ENCODE results near the gene C6orf132. TPM values are rescaled to one million over a fixed set of nuclear protein-coding genes. Genes with fewer than 3 reads are reported as not detected.
A peak's percentile ranks its signal among the peaks of the same experiment; 100 is the strongest.

The C6orf132 gene
- total and polyA plus RNA-seq, 2 experiments from 2014 or later, result 3.2 to 5.2 TPM

DNA sequence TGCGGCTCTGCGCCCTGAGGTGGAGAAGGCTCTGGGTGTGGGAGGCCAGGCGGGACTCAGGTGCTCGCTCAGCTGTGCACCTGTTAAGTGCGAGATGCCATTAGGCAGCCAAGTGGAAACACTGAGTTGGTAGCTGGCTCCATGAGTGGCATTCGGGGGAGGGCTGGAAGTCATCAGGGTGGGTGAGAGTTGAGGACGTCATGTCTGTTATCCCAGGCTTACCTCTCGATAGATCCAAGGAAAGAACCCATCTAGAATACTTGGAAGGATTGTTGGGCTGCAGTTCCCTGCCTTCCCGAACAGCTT lies 50.7 kb downstream of the C6orf132 start:
- Histone ChIP-seq H3F3A (ENCODE audit: insufficient read depth) (no peaks in the 10 kb centered on the region), H3K4me2 (ENCODE audit: unreplicated experiment) (no peak overlapping the region), H3K9me3 (ENCODE audit: low read depth) (no peaks in the 10 kb centered on the region), H3K9me2 (ENCODE audit: insufficient read depth) (no peaks in the 10 kb centered on the region), H2AFZ (no peak overlapping the region), H3K27ac (no peak overlapping the region), H4K20me1 (ENCODE audit: insufficient read depth) (no peaks in the 10 kb centered on the region), H3K4me3 (no peak overlapping the region), H3K27me3 (replicated peaks; ENCODE audit: insufficient read depth) (no peaks in the 10 kb centered on the region), H3K36me3 (ENCODE audit: low read depth) (no peaks in the 10 kb centered on the region), H3K79me2 (ENCODE audit: insufficient read depth) (no peaks in the 10 kb centered on the region), H3K9ac (no peak overlapping the region), H3K4me1 (ENCODE audit: insufficient read depth) (no peaks in the 10 kb centered on the region)
- no peak for DNase-seq
- in situ Hi-C loops (cut with MboI), result no loop called here
- TF ChIP-seq EZH2 (IDR thresholded peaks at IDR 0.05; ENCODE audit: insufficient read depth, poor library complexity, severe bottlenecking) (no peak), EZH2phosphoT487 (IDR thresholded peaks at IDR 0.05; ENCODE audit: insufficient read depth, low read depth) (no peak)
- WGBS, 2 experiments (ENCODE audit: low coverage in 1 of 2, low lambda C conversion rate in 2 of 2, missing lambda C conversion rate in 2 of 2), result 43 to 48% methylated on average over 9 of the region's 9 CpGs

DNA sequence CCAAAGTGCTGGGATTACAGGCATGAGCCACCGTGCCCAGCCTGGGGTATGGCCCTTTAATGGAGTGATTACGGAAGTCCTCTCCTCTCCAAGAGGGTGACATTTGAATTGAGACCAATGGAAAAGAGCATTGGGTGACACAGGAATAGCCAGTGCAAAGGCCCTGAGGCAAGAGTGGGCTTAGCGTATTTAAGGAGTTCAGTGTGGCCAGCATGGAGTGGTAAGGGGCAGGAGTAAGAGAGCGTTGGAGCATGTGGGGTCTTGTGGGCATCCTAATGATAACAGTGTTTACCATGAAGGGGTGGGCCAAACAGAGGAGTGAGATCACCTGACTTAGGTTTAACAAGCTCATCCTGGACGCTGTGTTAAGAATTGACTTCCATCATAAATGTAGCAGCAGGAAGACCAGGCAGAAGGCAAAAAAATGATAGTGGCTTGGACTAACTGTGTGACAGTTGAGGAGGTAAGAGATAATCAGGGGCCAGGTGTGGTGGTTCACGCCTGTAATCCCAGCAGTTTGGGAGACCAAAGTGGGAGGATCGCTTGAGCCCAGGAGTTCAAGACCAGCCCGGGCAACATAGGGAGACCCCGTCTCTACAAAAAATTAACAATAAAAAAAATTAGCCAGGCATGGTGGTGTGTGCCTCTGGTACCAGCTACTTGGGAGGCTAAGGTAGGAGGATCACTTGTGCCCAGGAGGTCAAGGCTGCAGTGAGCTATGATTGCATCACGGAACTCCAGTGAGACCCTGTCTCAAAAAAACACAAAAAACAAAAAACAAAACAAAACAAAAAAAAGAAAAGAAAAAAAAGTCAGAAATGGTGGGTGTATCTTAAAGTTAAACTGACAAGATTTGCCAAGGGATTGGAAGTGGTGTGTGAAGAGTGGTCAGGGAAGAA lies 51.4 kb downstream of the C6orf132 start:
- TF ChIP-seq EZH2 (IDR thresholded peaks at IDR 0.05; ENCODE audit: insufficient read depth, poor library complexity, severe bottlenecking), result no peak
- TF ChIP-seq EZH2phosphoT487 (IDR thresholded peaks at IDR 0.05; ENCODE audit: insufficient read depth, low read depth), result no peak
- in situ Hi-C loops (cut with MboI), result no loop called here
- DNase-seq, result no peak
- Histone ChIP-seq H3K36me3 (ENCODE audit: low read depth) (no peaks in the 10 kb centered on the region), H3K27me3 (replicated peaks; ENCODE audit: insufficient read depth) (no peaks in the 10 kb centered on the region), H3K4me3 (no peak overlapping the region), H3K4me1 (ENCODE audit: insufficient read depth) (no peaks in the 10 kb centered on the region), H3K9me2 (ENCODE audit: insufficient read depth) (no peaks in the 10 kb centered on the region), H3K27ac (no peak overlapping the region), H3K4me2 (ENCODE audit: unreplicated experiment) (no peak overlapping the region), H2AFZ (no peak overlapping the region), H3K9me3 (ENCODE audit: low read depth) (no peaks in the 10 kb centered on the region), H4K20me1 (ENCODE audit: insufficient read depth) (no peaks in the 10 kb centered on the region), H3K79me2 (ENCODE audit: insufficient read depth) (no peaks in the 10 kb centered on the region), H3K9ac (no peak overlapping the region), H3F3A (ENCODE audit: insufficient read depth) (no peaks in the 10 kb centered on the region)
- 83 to 86% methylated on average over 10 of the region's 10 CpGs for WGBS, 2 experiments (ENCODE audit: low coverage in 1 of 2, low lambda C conversion rate in 2 of 2, missing lambda C conversion rate in 2 of 2)

GRCh38 chr6:42088101-42088591 lies 54.3 kb downstream of the C6orf132 start:
- no peak overlapping the region for H3K4me3 ChIP-seq
- no peaks in the 10 kb centered on the region for H3K79me2 ChIP-seq (ENCODE audit: insufficient read depth)
- no peak overlapping the region for H2AFZ ChIP-seq
- no peak overlapping the region for H3K9ac ChIP-seq
- H3K4me2 ChIP-seq (ENCODE audit: unreplicated experiment), result no peak overlapping the region
- H4K20me1 ChIP-seq (ENCODE audit: insufficient read depth), result no peaks in the 10 kb centered on the region
- TF ChIP-seq EZH2 (IDR thresholded peaks at IDR 0.05; ENCODE audit: insufficient read depth, poor library complexity, severe bottlenecking) (no peak), EZH2phosphoT487 (IDR thresholded peaks at IDR 0.05; ENCODE audit: insufficient read depth, low read depth) (no peak)
- WGBS, 2 experiments (ENCODE audit: low coverage in 1 of 2, low lambda C conversion rate in 2 of 2, missing lambda C conversion rate in 2 of 2), result 91% methylated on average over 7 of the region's 7 CpGs
- in situ Hi-C loops (cut with MboI), result no loop called here
- DNase-seq, result no peak
- no peak overlapping the region for H3K27ac ChIP-seq
- no peaks in the 10 kb centered on the region for H3F3A ChIP-seq (ENCODE audit: insufficient read depth)
- no peaks in the 10 kb centered on the region for H3K27me3 ChIP-seq (replicated peaks; ENCODE audit: insufficient read depth)
- no peaks in the 10 kb centered on the region for H3K9me2 ChIP-seq (ENCODE audit: insufficient read depth)
- H3K9me3 ChIP-seq (ENCODE audit: low read depth), result no peaks in the 10 kb centered on the region
- H3K36me3 ChIP-seq (ENCODE audit: low read depth), result no peaks in the 10 kb centered on the region
- H3K4me1 ChIP-seq (ENCODE audit: insufficient read depth), result no peaks in the 10 kb centered on the region

- H3K36me3 ChIP-seq (ENCODE audit: low read depth), result no peaks in the 10 kb centered on the region
- no peak overlapping the region for H2AFZ ChIP-seq
- no peaks in the 10 kb centered on the region for H3K9me2 ChIP-seq (ENCODE audit: insufficient read depth)
- no peak overlapping the region for H3K27ac ChIP-seq
- no peaks in the 10 kb centered on the region for H3K4me1 ChIP-seq (ENCODE audit: insufficient read depth)
- TF ChIP-seq EZH2phosphoT487 (IDR thresholded peaks at IDR 0.05; ENCODE audit: insufficient read depth, low read depth) (no peak), EZH2 (IDR thresholded peaks at IDR 0.05; ENCODE audit: insufficient read depth, poor library complexity, severe bottlenecking) (no peak)
- H3F3A ChIP-seq (ENCODE audit: insufficient read depth), result no peaks in the 10 kb centered on the region
- no peaks in the 10 kb centered on the region for H3K9me3 ChIP-seq (ENCODE audit: low read depth)
- 90 to 93% methylated on average over 22 of the region's 22 CpGs for WGBS, 2 experiments (ENCODE audit: low coverage in 1 of 2, low lambda C conversion rate in 2 of 2, missing lambda C conversion rate in 2 of 2)
- H4K20me1 ChIP-seq (ENCODE audit: insufficient read depth), result no peaks in the 10 kb centered on the region
- H3K4me3 ChIP-seq, result no peak overlapping the region
- H3K27me3 ChIP-seq (replicated peaks; ENCODE audit: insufficient read depth), result no peaks in the 10 kb centered on the region
- in situ Hi-C loops (cut with MboI), result no loop called here
- H3K79me2 ChIP-seq (ENCODE audit: insufficient read depth), result no peaks in the 10 kb centered on the region
- peak; percentile 19 for DNase-seq
- H3K9ac ChIP-seq, result no peak overlapping the region
- H3K4me2 ChIP-seq (ENCODE audit: unreplicated experiment), result no peak overlapping the region
Measured at GRCh38 chr6:42086046-42087035, 56.1 kb downstream of the C6orf132 start.

Measured in GM23248 (cell line).